GM12872 (cell line): ENCODE data around the gene GFPT1.

Experiments
- CTCF ChIP-seq: IDR thresholded peaks from 3 replicates; pipeline ENCODE4 v1.5.1; 2011; ENCODE audit warnings: low read depth, mild to moderate bottlenecking, low read length, moderate library complexity; ENCODE audit not compliant: insufficient read depth

The GFPT1 gene

GRCh38 chr2:69311024-69311416 lies 76.0 kb downstream of the GFPT1 start:
- no peak for TF ChIP-seq CTCF

GRCh38 chr2:69310111-69311023 lies 76.7 kb downstream of the GFPT1 start:
- TF ChIP-seq CTCF: no peak

GRCh38 chr2:69309351-69310110 lies 77.5 kb downstream of the GFPT1 start:
- no peak for TF ChIP-seq CTCF

GRCh38 chr2:69308338-69308737 lies 78.7 kb downstream of the GFPT1 start:
- TF ChIP-seq CTCF: no peak

GRCh38 chr2:69307579-69308064 lies 79.4 kb downstream of the GFPT1 start:
- TF ChIP-seq CTCF: no peak

- peak; percentile 80 for TF ChIP-seq CTCF
These were observed 80.0 kb downstream of the GFPT1 start for GRCh38 chr2:69306822-69307578.

- no peak for TF ChIP-seq CTCF
These were observed 80.6 kb downstream of the GFPT1 start for GRCh38 chr2:69306393-69306821.
